ENCODE measurements around the gene ZNF483.
"Not testable (repeated sequence)": the region's sequence is repeated elsewhere in the genome, so short reads cannot be mapped to it uniquely, and the experiment has no call there.

Gene ZNF483

DNA sequence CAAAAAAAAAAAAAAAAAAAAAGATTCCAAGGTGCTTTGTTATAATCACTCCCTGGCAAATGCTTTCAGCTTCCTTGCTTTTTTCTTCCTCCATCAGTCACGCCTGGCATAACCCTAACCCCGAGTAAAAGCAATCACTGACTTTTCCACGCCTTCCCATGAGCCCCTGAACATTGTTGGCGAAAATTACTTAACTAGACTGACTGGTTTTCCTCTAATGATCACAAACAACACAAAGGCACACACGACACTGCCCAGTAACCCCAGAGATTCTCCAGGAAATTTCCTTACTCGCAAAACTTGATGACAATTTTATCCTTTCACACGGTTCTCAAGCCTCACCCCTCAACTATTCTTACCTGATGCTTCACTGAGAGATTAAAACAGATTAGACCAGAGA, 85.9 kb downstream of the ZNF483 start:
- DNase-seq (ENCODE audit: low read depth) = no peak

DNA sequence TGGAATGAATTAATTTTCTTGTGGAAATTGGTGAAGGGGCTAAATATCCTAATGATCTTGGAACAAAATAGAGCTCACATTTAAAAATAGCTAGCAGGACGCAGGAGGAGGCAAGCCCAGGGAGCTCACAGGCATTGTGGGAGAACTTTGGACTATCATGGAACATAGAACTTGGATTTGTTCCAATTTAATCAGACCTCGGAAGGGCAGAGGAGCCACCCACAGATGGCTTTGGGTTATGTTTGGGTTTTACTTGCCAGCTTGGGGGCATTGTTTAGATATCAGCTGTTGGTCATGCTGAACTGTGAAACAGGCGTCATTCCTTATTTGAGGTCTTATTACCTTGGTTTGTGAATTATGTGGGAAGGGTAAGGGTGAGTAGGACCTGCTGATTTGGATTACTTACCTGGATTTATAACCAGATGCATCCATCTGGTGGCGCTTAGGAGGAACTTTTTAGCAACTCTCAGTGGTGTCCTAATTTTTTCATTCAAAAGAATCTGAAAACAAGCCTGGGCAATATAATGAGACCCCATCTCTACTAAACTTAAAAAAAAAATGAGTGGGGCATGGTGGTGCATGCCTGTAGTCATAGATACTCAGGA, 88.6 kb downstream of the ZNF483 start:
- DNase-seq (ENCODE audit: low read depth) = no peak

DNA sequence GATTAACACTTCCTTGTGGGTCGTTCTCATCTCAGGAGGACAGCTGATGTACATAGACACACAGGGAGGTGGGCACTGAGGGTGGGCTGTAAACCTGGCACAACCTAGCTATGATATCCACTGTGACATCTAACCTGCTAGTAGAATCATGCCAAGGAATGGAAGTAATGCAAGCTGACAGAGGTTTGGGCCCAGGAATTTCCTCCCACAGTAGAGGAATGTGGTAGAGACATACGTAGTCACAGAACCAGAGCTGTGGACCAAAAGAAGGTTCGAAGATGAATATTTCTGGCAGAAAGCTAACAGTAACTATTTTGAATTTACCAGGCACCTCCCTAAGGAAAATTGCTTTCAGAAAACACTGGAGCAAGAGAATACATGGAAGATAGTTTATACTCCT, 90.9 kb downstream of the ZNF483 start:
- DNase-seq (ENCODE audit: low read depth) = no peak

DNA sequence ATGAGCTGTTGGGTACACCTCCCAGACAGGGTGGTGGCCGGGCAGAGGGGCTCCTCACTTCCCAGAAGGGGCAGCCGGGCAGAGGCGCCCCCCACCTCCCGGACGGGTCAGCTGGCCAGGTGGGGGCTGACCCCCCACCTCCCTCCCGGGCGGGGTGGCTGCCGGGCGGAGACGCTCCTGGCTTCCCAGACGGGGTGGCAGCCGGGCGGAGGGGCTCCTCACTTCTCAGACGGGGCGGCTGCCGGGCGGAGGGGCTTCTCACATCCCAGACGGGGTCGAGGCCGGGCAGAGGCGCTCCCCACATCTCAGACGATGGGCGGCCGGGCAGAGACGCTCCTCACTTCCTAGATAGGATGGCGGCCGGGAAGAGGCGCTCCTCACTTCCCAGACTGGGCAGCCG, 92.4 kb downstream of the ZNF483 start:
- DNase-seq (ENCODE audit: low read depth) = not testable (repeated sequence)

DNA sequence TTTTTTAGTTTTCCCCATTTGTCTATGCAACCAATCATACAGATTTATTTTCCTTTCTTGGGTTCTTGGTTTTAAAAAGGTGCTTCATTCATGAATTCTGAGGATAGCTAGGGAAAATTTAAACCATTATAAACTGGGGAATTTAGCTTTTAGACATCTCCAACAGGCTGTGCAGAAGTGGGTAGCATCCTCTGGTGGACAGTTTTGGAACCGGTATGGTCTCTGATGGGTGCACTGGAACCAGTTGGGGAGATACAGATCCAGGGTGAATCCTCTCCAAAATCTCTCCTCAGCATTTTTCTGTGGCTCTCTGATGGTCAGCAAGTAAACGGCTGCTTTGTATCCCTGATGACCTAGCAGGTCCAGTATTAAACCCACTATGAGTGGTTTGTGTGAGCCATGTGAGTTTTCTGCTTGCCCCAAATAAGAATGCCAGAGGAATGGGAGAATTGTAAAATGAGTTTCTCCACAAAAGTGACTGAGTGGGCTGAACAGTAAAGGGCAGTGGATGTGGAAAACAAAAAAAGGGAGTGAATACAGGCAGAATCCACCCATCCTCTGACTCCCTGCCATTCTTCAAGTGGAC, 97.0 kb downstream of the ZNF483 start:
- DNase-seq (ENCODE audit: low read depth) = no peak

- DNase-seq (ENCODE audit: low read depth) = no peak
Measured at GRCh38 chr9:111622626-111623025, 97.6 kb downstream of the ZNF483 start.

All from T-helper 22 cell (primary cell).